Endothelial cell of umbilical vein (primary cell): ENCODE measurements around the gene ULK1.

Source experiments
- MYC ChIP-seq: IDR thresholded peaks from one replicate; pipeline ENCODE4 v1.6.1; 2011; ENCODE audit warnings: mild to moderate bottlenecking, low read depth, low read length
- TF ChIP-seq, protein P1 (sequence below), 2 donors: IDR thresholded peaks; 1 replicate in 1 of 2; 2 replicates in 1 of 2; pipeline ENCODE4 v1.5.1; 2011; ENCODE audit warnings: low read length in 2 of 2, mild to moderate bottlenecking in 2 of 2, moderate library complexity in 2 of 2, control low read depth in 1 of 2, inconsistent platforms in 1 of 2, low read depth in 1 of 2; ENCODE audit not compliant: insufficient read depth in 1 of 2; ENCODE audit errors: extremely low read depth in 1 of 2

GRCh38 chr12:131927110-131928079 is 33.0 kb downstream of the ULK1 start:
- TF ChIP-seq, protein P1, sequence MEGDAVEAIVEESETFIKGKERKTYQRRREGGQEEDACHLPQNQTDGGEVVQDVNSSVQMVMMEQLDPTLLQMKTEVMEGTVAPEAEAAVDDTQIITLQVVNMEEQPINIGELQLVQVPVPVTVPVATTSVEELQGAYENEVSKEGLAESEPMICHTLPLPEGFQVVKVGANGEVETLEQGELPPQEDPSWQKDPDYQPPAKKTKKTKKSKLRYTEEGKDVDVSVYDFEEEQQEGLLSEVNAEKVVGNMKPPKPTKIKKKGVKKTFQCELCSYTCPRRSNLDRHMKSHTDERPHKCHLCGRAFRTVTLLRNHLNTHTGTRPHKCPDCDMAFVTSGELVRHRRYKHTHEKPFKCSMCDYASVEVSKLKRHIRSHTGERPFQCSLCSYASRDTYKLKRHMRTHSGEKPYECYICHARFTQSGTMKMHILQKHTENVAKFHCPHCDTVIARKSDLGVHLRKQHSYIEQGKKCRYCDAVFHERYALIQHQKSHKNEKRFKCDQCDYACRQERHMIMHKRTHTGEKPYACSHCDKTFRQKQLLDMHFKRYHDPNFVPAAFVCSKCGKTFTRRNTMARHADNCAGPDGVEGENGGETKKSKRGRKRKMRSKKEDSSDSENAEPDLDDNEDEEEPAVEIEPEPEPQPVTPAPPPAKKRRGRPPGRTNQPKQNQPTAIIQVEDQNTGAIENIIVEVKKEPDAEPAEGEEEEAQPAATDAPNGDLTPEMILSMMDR (IDR thresholded peaks at IDR 0.05; ENCODE audit: extremely low read depth in 1 of 2, insufficient read depth in 1 of 2, low read depth in 1 of 2, low read length in 2 of 2): no peak
- TF ChIP-seq MYC: no peak
